Measurements from ENCODE around the gene NAALADL2.

DNA sequence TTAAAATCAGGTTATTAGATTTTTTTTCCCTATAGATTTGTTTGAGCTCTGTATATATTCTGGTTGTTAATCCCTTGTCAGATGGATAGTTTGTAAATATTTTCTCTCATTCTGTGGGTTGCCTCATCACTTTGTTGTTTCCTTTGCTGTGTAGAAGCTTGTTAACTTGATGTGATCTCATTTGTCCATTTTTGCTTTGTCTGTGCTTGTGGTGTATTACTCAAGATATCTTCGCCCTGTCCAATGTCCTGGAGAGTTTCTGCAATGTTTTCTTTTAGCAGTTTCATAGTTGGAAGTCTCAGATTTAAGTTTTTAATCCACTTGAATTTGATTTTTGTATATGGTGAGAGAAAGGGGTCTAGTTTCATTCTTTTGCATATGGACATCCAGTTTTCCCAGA lies 699.1 kb downstream of the NAALADL2 start:
- TF ChIP-seq, protein P1, sequence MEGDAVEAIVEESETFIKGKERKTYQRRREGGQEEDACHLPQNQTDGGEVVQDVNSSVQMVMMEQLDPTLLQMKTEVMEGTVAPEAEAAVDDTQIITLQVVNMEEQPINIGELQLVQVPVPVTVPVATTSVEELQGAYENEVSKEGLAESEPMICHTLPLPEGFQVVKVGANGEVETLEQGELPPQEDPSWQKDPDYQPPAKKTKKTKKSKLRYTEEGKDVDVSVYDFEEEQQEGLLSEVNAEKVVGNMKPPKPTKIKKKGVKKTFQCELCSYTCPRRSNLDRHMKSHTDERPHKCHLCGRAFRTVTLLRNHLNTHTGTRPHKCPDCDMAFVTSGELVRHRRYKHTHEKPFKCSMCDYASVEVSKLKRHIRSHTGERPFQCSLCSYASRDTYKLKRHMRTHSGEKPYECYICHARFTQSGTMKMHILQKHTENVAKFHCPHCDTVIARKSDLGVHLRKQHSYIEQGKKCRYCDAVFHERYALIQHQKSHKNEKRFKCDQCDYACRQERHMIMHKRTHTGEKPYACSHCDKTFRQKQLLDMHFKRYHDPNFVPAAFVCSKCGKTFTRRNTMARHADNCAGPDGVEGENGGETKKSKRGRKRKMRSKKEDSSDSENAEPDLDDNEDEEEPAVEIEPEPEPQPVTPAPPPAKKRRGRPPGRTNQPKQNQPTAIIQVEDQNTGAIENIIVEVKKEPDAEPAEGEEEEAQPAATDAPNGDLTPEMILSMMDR (IDR thresholded peaks at IDR 0.05; ENCODE audit: insufficient read depth, low read length, poor library complexity, severe bottlenecking) = no peak
- TF ChIP-seq EZH2phosphoT487 (conservative IDR thresholded peaks at IDR 0.05; ENCODE audit: low read length) = no peak
